Ascending aorta (tissue), 2 donors: ENCODE results near the gene IGFBP5. TPM values are rescaled to one million over a fixed set of nuclear protein-coding genes. Genes with fewer than 3 reads are reported as not detected.

Experiments used
- DNase-seq, 2 donors: peaks; one replicate each; pipeline ENCODE4 v3.0.0-alpha.2; 2019; ENCODE audit warnings: low spot score in 2 of 2
- H3K27ac ChIP-seq, 2 donors: fragments of 200-600 bp; sonication (generic); one replicate each; pipeline ENCODE4 v1.5.1; 2016 to 2017; ENCODE audit warnings: mild to moderate bottlenecking in 1 of 2
- H3K27me3 ChIP-seq: fragments of 200-600 bp; sonication (generic); one replicate; pipeline ENCODE4 v1.5.1; 2017
- H3K36me3 ChIP-seq, 2 donors: fragments of 200-600 bp; sonication (generic); one replicate each; pipeline ENCODE4 v1.5.1; 2016
- H3K4me1 ChIP-seq, 2 donors: fragments of 200-600 bp; sonication (generic); one replicate each; pipeline ENCODE4 v1.5.1; 2016 to 2017; ENCODE audit warnings: mild to moderate bottlenecking in 1 of 2
- H3K4me3 ChIP-seq, 2 donors: fragments of 200-600 bp; sonication (generic); one replicate each; pipeline ENCODE4 v1.5.1; 2016 to 2017; ENCODE audit warnings: mild to moderate bottlenecking in 1 of 2
- H3K9me3 ChIP-seq, 2 donors: fragments of 200-600 bp; sonication (generic); one replicate each; pipeline ENCODE4 v1.5.1; 2016
- CTCF ChIP-seq, 3 experiments: fragments of 200-600 bp in 2 of 3; fragments of 450-650 bp in 1 of 3; sonication (generic) in 2 of 3; IDR thresholded peaks; one replicate each; pipeline ENCODE4 v1.5.1; 2016 to 2019; ENCODE audit warnings: antibody characterized with exemption in 3 of 3, mild to moderate bottlenecking in 1 of 3, moderate library complexity in 1 of 3
- intact Hi-C: fragments of 100-400 bp; cut with DNase I; formaldehyde crosslinking; loops from one replicate; pipeline ENCODE4 v1.15.1; 2023
- total RNA-seq: library from RNA; depleted of rRNA; stranded (reverse); fragments of >200 nt; gene quantifications from one replicate; pipeline ENCODE4 v1.1.0, GENCODE V29; 2016

Gene IGFBP5
- total RNA-seq, 1 donor from 2014 or later = 1,280 TPM

- Histone ChIP-seq H3K4me1 (peaks cover 0 to 22% of the 10 kb centered on the region in 2 donors), H3K4me3 (no peak overlapping the region), H3K27ac (peak overlapping the region; percentile 59 to 66), H3K27me3 (no peaks in the 10 kb centered on the region), H3K9me3 (no peaks in the 10 kb centered on the region), H3K36me3 (peaks cover 27 to 52% of the 10 kb centered on the region in 2 donors)
- DNase-seq = no peak
- intact Hi-C loops = no loop called here
- TF ChIP-seq CTCF (IDR thresholded peaks at IDR 0.05) = no peak
Measured at GRCh38 chr2:216663846-216664245, 31.5 kb downstream of the IGFBP5 start.

GRCh38 chr2:216663106-216663505 lies 32.2 kb downstream of the IGFBP5 start:
- TF ChIP-seq CTCF (IDR thresholded peaks at IDR 0.05) = no peak
- Histone ChIP-seq H3K27me3 (no peaks in the 10 kb centered on the region), H3K9me3 (no peaks in the 10 kb centered on the region), H3K36me3 (peaks cover 27 to 54% of the 10 kb centered on the region in 2 donors), H3K27ac (no peak overlapping the region), H3K4me1 (peaks cover 0 to 27% of the 10 kb centered on the region in 2 donors), H3K4me3 (no peak overlapping the region)
- intact Hi-C loops = no loop called here
- no peak for DNase-seq

- TF ChIP-seq CTCF (IDR thresholded peaks at IDR 0.05) = peak in 1 of 3 experiments; percentile 10
- Histone ChIP-seq H3K36me3 (peaks cover 27 to 57% of the 10 kb centered on the region in 2 donors), H3K4me1 (peaks cover 6 to 40% of the 10 kb centered on the region in 2 donors), H3K27me3 (no peaks in the 10 kb centered on the region), H3K4me3 (no peak overlapping the region), H3K27ac (peak overlapping the region; percentile 41 to 54), H3K9me3 (no peaks in the 10 kb centered on the region)
- no peak for DNase-seq
- intact Hi-C loops = no loop called here
Measured at GRCh38 chr2:216661639-216662375, 33.5 kb downstream of the IGFBP5 start.

- intact Hi-C loops = no loop called here
- Histone ChIP-seq H3K9me3 (no peaks in the 10 kb centered on the region), H3K27ac (peak overlapping the region; percentile 41 to 54), H3K4me3 (no peak overlapping the region), H3K4me1 (peaks cover 6 to 45% of the 10 kb centered on the region in 2 donors), H3K36me3 (peaks cover 27 to 62% of the 10 kb centered on the region in 2 donors), H3K27me3 (no peaks in the 10 kb centered on the region)
- DNase-seq = no peak
- TF ChIP-seq CTCF (IDR thresholded peaks at IDR 0.05) = no peak
Measured at GRCh38 chr2:216661051-216661450, 34.3 kb downstream of the IGFBP5 start.

- intact Hi-C loops = no loop called here
- Histone ChIP-seq H3K4me3 (no peak overlapping the region), H3K36me3 (peaks cover 27 to 62% of the 10 kb centered on the region in 2 donors), H3K4me1 (peaks cover 6 to 44% of the 10 kb centered on the region in 2 donors), H3K27ac (peak overlapping the region; percentile 28 to 41), H3K27me3 (no peaks in the 10 kb centered on the region), H3K9me3 (no peaks in the 10 kb centered on the region)
- no peak for DNase-seq
- no peak for TF ChIP-seq CTCF (IDR thresholded peaks at IDR 0.05)
Measured at GRCh38 chr2:216660496-216660895, 34.9 kb downstream of the IGFBP5 start.
